Measurements from ENCODE around the gene GPR35.

GPR35 gene

DNA sequence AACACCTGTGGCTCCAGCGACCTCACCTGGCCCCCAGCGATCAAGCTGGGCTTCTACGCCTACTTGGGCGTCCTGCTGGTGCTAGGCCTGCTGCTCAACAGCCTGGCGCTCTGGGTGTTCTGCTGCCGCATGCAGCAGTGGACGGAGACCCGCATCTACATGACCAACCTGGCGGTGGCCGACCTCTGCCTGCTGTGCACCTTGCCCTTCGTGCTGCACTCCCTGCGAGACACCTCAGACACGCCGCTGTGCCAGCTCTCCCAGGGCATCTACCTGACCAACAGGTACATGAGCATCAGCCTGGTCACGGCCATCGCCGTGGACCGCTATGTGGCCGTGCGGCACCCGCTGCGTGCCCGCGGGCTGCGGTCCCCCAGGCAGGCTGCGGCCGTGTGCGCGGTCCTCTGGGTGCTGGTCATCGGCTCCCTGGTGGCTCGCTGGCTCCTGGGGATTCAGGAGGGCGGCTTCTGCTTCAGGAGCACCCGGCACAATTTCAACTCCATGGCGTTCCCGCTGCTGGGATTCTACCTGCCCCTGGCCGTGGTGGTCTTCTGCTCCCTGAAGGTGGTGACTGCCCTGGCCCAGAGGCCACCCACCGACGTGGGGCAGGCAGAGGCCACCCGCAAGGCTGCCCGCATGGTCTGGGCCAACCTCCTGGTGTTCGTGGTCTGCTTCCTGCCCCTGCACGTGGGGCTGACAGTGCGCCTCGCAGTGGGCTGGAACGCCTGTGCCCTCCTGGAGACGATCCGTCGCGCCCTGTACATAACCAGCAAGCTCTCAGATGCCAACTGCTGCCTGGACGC, 4.9 kb downstream of the GPR35 start:
- Histone ChIP-seq H3K9me3 (ENCODE audit: control insufficient read depth, insufficient read depth, low read length) (peaks cover 10% of the 10 kb centered on the region; the same call in 1 of the 2 replicates), H3K4me3 (ENCODE audit: low read length) (no peak overlapping the region), H3K36me3 (ENCODE audit: control insufficient read depth, low read length) (no peaks in the 10 kb centered on the region), H3K4me1 (ENCODE audit: control insufficient read depth, low read length) (peaks cover 10% of the 10 kb centered on the region), H4K20me1 (ENCODE audit: control insufficient read depth, insufficient read depth, low read depth, low read length) (no peaks in the 10 kb centered on the region), H3K79me2 (ENCODE audit: control insufficient read depth, low read length) (no peaks in the 10 kb centered on the region), H3K27me3 (ENCODE audit: control insufficient read depth, low read length) (no peaks in the 10 kb centered on the region), H3K27ac (ENCODE audit: low read depth, low read length) (no peak overlapping the region), H3F3A (ENCODE audit: control insufficient read depth, insufficient read depth) (no peaks in the 10 kb centered on the region), H3K4me2 (ENCODE audit: low read length) (no peak overlapping the region), H3K9me2 (replicated peaks; ENCODE audit: control insufficient read depth, low read length) (no peaks in the 10 kb centered on the region)
- TF ChIP-seq, protein P1, sequence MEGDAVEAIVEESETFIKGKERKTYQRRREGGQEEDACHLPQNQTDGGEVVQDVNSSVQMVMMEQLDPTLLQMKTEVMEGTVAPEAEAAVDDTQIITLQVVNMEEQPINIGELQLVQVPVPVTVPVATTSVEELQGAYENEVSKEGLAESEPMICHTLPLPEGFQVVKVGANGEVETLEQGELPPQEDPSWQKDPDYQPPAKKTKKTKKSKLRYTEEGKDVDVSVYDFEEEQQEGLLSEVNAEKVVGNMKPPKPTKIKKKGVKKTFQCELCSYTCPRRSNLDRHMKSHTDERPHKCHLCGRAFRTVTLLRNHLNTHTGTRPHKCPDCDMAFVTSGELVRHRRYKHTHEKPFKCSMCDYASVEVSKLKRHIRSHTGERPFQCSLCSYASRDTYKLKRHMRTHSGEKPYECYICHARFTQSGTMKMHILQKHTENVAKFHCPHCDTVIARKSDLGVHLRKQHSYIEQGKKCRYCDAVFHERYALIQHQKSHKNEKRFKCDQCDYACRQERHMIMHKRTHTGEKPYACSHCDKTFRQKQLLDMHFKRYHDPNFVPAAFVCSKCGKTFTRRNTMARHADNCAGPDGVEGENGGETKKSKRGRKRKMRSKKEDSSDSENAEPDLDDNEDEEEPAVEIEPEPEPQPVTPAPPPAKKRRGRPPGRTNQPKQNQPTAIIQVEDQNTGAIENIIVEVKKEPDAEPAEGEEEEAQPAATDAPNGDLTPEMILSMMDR (IDR thresholded peaks at IDR 0.05; ENCODE audit: low read depth, low read length, poor library complexity, severe bottlenecking), result no peak
- TF ChIP-seq EZH2phosphoT487 (IDR thresholded peaks at IDR 0.05; ENCODE audit: borderline replicate concordance, low read length), result no peak

DNA sequence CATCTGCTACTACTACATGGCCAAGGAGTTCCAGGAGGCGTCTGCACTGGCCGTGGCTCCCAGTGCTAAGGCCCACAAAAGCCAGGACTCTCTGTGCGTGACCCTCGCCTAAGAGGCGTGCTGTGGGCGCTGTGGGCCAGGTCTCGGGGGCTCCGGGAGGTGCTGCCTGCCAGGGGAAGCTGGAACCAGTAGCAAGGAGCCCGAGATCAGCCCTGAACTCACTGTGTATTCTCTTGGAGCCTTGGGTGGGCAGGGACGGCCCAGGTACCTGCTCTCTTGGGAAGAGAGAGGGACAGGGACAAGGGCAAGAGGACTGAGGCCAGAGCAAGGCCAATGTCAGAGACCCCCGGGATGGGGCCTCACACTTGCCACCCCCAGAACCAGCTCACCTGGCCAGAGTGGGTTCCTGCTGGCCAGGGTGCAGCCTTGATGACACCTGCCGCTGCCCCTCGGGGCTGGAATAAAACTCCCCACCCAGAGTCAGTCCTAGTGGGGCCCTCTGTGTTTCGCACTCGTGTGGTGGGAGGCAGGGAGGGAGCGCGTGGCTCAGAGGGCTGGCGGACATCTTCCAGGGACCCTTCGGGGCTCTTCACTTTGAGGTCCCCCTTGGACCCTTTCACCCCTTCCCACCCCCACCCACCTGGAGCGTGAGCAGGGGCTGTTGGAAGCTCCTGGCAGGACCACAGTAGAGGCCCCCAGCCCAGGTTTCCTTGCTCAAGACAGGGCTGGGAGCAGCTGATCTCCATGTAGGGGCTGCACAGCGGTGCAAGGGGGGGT, 5.7 kb downstream of the GPR35 start:
- TF ChIP-seq, protein P1 (IDR thresholded peaks at IDR 0.05; ENCODE audit: low read depth, low read length, poor library complexity, severe bottlenecking), result no peak
- no peak for TF ChIP-seq EZH2phosphoT487 (IDR thresholded peaks at IDR 0.05; ENCODE audit: borderline replicate concordance, low read length)
- no peaks in the 10 kb centered on the region for H3F3A ChIP-seq (ENCODE audit: control insufficient read depth, insufficient read depth)
- peaks cover 10% of the 10 kb centered on the region; the same call in 1 of the 2 replicates for H3K9me3 ChIP-seq (ENCODE audit: control insufficient read depth, insufficient read depth, low read length)
- no peaks in the 10 kb centered on the region for H4K20me1 ChIP-seq (ENCODE audit: control insufficient read depth, insufficient read depth, low read depth, low read length)
- no peaks in the 10 kb centered on the region for H3K9me2 ChIP-seq (replicated peaks; ENCODE audit: control insufficient read depth, low read length)
- no peak overlapping the region for H3K4me3 ChIP-seq (ENCODE audit: low read length)
- H3K4me2 ChIP-seq (ENCODE audit: low read length), result no peak overlapping the region
- no peaks in the 10 kb centered on the region for H3K79me2 ChIP-seq (ENCODE audit: control insufficient read depth, low read length)
- H3K27ac ChIP-seq (ENCODE audit: low read depth, low read length), result no peak overlapping the region
- H3K36me3 ChIP-seq (ENCODE audit: control insufficient read depth, low read length), result no peaks in the 10 kb centered on the region
- H3K27me3 ChIP-seq (ENCODE audit: control insufficient read depth, low read length), result no peaks in the 10 kb centered on the region
- peaks cover 9% of the 10 kb centered on the region for H3K4me1 ChIP-seq (ENCODE audit: control insufficient read depth, low read length)

DNA sequence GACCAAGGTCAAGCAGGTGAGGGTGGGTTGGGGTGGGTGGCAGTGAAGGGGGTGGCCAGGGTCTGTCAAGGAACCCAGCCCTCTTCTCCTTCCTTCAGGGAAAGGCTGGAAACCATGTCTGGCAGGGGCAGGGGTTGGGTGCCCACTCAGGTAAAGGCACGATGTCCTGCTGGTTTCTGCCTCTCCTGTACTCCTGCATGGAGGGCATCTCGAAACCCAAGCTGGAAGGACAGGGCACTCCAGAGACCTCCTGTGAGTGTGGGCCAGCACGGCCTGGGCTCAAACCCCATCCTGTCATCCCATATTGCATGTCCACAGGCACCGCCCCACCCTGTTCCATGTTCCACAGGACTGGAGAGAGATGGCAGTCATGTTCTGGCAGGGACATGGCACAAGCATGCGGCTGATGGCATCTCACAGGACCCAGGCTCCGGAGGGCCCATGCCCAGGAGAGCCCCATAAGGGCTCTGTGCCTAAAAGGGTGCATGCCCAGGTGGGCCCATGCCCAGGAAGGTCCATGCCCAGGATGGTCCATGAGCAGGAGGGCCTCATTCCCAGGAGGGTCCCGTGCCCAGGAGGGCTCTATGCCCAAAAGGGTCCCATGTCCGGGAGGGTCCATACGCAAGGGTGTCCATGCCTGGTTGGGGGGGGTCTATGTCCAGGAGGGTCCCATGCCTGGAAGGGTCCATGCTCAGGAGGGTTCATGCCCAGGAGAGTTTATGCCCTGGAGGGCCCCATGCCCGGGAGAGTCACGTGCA, 6.4 kb downstream of the GPR35 start:
- H3F3A ChIP-seq (ENCODE audit: control insufficient read depth, insufficient read depth), result no peaks in the 10 kb centered on the region
- H3K4me3 ChIP-seq (ENCODE audit: low read length), result no peak overlapping the region
- H3K4me1 ChIP-seq (ENCODE audit: control insufficient read depth, low read length), result peaks cover 5% of the 10 kb centered on the region
- no peak overlapping the region for H3K4me2 ChIP-seq (ENCODE audit: low read length)
- no peaks in the 10 kb centered on the region for H4K20me1 ChIP-seq (ENCODE audit: control insufficient read depth, insufficient read depth, low read depth, low read length)
- peaks cover 10% of the 10 kb centered on the region; the same call in 1 of the 2 replicates for H3K9me3 ChIP-seq (ENCODE audit: control insufficient read depth, insufficient read depth, low read length)
- no peaks in the 10 kb centered on the region for H3K36me3 ChIP-seq (ENCODE audit: control insufficient read depth, low read length)
- H3K79me2 ChIP-seq (ENCODE audit: control insufficient read depth, low read length), result no peaks in the 10 kb centered on the region
- H3K9me2 ChIP-seq (replicated peaks; ENCODE audit: control insufficient read depth, low read length), result no peaks in the 10 kb centered on the region
- H3K27ac ChIP-seq (ENCODE audit: low read depth, low read length), result no peak overlapping the region
- no peaks in the 10 kb centered on the region for H3K27me3 ChIP-seq (ENCODE audit: control insufficient read depth, low read length)
- no peak for TF ChIP-seq EZH2phosphoT487 (IDR thresholded peaks at IDR 0.05; ENCODE audit: borderline replicate concordance, low read length)

Data from DOHH2 (cell line).